ENCODE results near the gene ZFPL1. TPM values are rescaled to one million over a fixed set of nuclear protein-coding genes. Genes with fewer than 3 reads are reported as not detected.

ZFPL1 gene
- total RNA-seq, 4 donors from 2014 or later, result 24.0 to 52.2 (median 32.2) TPM

DNA sequence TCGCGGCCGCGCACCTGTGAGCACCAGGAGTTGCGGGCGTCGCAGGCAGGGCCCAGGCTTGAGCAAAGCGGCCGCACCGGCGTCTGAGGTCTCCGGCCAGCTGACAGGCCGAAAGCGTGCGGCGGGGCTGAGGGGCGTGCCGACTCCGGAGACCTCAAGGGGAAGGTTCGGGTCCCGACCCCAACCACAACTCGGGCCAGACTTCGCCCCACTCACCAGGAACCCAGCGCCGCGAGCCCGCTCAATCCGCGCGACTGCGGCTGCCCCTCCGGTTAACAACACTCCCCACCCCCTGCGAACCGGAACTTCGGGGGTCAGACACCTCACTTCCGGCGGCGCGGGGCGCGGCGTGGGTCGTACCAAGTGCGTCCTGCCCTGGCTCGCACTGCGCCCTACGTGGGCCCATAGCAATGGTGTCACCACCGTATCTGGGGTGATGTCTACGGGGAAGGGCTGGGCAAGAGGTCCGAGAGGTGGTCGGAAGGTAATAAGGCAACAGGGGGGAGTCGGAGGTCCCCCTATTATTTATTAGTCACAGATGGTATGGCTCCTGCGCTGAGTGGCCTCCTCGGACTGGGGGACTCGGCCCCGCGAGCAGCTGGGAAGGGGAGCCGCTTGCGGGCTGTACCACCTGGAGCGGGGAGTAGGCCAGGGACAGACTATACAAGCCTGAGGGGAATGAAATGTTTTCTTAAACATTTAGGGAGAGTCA, 50.4 kb downstream of the ZFPL1 start, which contains the start of gene SYVN1:
TSS of gene SYVN1 (minus strand) at position 280 of the 712 bp plus-strand sequence. CDS start 918 bp downstream, outside the sequence.
- no peaks in the 10 kb centered on the region for H3K27me3 ChIP-seq
- TF ChIP-seq CTCF (IDR thresholded peaks at IDR 0.05) (peak in 2 of 6 experiments; percentile 4 to 8), POLR2A (IDR thresholded peaks at IDR 0.05) (peak in 3 of 4 donors; percentile 89 to 98 (median 96))
- peaks cover 28 to 37% (median 30%) of the 10 kb centered on the region in 3 donors for H3K36me3 ChIP-seq
- DNase-seq, result peak; percentile 70
- intact Hi-C loops (cut with DNase I), result no loop called here
- H3K4me3 ChIP-seq, result peak within 1 kb of the TSS; percentile 67 to 84 (median 76)
- WGBS, 2 donors, result 0 to 1% methylated on average over 16 to 26 of the region's 60 CpGs
- H3K27ac ChIP-seq, result peak within 1 kb of the TSS; percentile 97 to 99 (median 98)
- H3K4me1 ChIP-seq, result peaks cover 22 to 66% (median 23%) of the 10 kb centered on the region in 3 donors
- H3K9me3 ChIP-seq, result no peaks in the 10 kb centered on the region

- no peak for DNase-seq
- Histone ChIP-seq H3K27me3 (no peaks in the 10 kb centered on the region), H3K4me3 (peak overlapping the region; percentile 67 to 84 (median 76)), H3K9me3 (no peaks in the 10 kb centered on the region), H3K27ac (peak overlapping the region; percentile 97 to 99 (median 98)), H3K36me3 (peaks cover 21 to 30% (median 25%) of the 10 kb centered on the region in 3 donors), H3K4me1 (peaks cover 22 to 67% (median 23%) of the 10 kb centered on the region in 3 donors)
- TF ChIP-seq POLR2A (IDR thresholded peaks at IDR 0.05), result peak in 1 of 4 donors; percentile 67
- TF ChIP-seq CTCF (IDR thresholded peaks at IDR 0.05), result peak in 1 of 6 experiments; percentile 10
- WGBS, 2 donors, result 1 to 6% methylated on average over 12 to 23 of the region's 24 CpGs
- intact Hi-C loops (cut with DNase I), result no loop called here
These were observed 51.1 kb downstream of the ZFPL1 start for GRCh38 chr11:65134952-65135632.

- peak overlapping the region; percentile 97 to 99 (median 98) for H3K27ac ChIP-seq
- H3K27me3 ChIP-seq, result no peaks in the 10 kb centered on the region
- H3K4me1 ChIP-seq, result peaks cover 22 to 67% (median 23%) of the 10 kb centered on the region in 3 donors
- 45 to 63% methylated on average over 11 of the region's 11 CpGs for WGBS, 2 donors
- no peaks in the 10 kb centered on the region for H3K9me3 ChIP-seq
- intact Hi-C loops (cut with DNase I), result no loop called here
- DNase-seq, result no peak
- H3K4me3 ChIP-seq, result peak overlapping the region in 3 of 4 donors; percentile 72 to 84 (median 80)
- peaks cover 15 to 24% (median 19%) of the 10 kb centered on the region in 3 donors for H3K36me3 ChIP-seq
- no peak for TF ChIP-seq POLR2A (IDR thresholded peaks at IDR 0.05)
- TF ChIP-seq CTCF (IDR thresholded peaks at IDR 0.05), result no peak
These were observed 51.7 kb downstream of the ZFPL1 start for GRCh38 chr11:65135633-65136145.

- TF ChIP-seq CTCF (IDR thresholded peaks at IDR 0.05) (no peak), POLR2A (IDR thresholded peaks at IDR 0.05) (no peak)
- Histone ChIP-seq H3K36me3 (peaks cover 6 to 15% (median 12%) of the 10 kb centered on the region in 3 donors), H3K4me3 (no peak overlapping the region), H3K9me3 (no peaks in the 10 kb centered on the region), H3K27ac (peak overlapping the region in 2 of 4 donors; percentile 99), H3K27me3 (no peaks in the 10 kb centered on the region), H3K4me1 (peaks cover 22 to 67% (median 23%) of the 10 kb centered on the region in 3 donors)
- WGBS, 2 donors, result 79 to 91% methylated on average over 15 of the region's 15 CpGs
- no peak for DNase-seq
- intact Hi-C loops (cut with DNase I), result no loop called here
These were observed 52.6 kb downstream of the ZFPL1 start for GRCh38 chr11:65136515-65137096.

Small RNA genes lying within 50 kb of the gene (small RNA-seq; reads per million reads assigned to genes)
- gene SNX15, result 0 to 0.36 (median 0) reads per million in 4 donors

Other genes with a start within 250 kb of the ZFPL1 start
- gene CDC42BPG, start 239.6 kb upstream of the ZFPL1 start, total RNA-seq, result 10 to 100 TPM; 16.4 to 48.5 (median 25.0) TPM
- 10 to 100 TPM; 29.5 to 44.0 (median 31.8) TPM for gene EHD1, start 205.6 kb upstream of the ZFPL1 start, total RNA-seq
- 10 to 100 TPM; 14.1 to 26.1 (median 19.6) TPM for gene ATG2A, start 167.0 kb upstream of the ZFPL1 start, total RNA-seq
- gene PPP2R5B, start 159.5 kb upstream of the ZFPL1 start, total RNA-seq, result 10 to 100 TPM in 1 of 4 donors, 1 to 10 TPM in 3; 7.7 to 10.5 (median 8.6) TPM
- not detected for gene GPHA2, start 148.3 kb upstream of the ZFPL1 start, total RNA-seq
- gene MAJIN, start 112.1 kb upstream of the ZFPL1 start, total RNA-seq, result not detected
- under 1 TPM in 2 of 4 donors, not detected in 2; 0.38 to 0.76 TPM for gene BATF2, start 87.3 kb upstream of the ZFPL1 start, total RNA-seq
- gene ARL2, start 70.1 kb upstream of the ZFPL1 start, total RNA-seq, result 10 to 100 TPM; 42.5 to 82.1 (median 65.0) TPM
- 10 to 100 TPM in 3 of 4 donors, 1 to 10 TPM in 1; 9.8 to 18.6 (median 13.9) TPM for gene SNX15, start 56.8 kb upstream of the ZFPL1 start, total RNA-seq
- gene SAC3D1, start 43.0 kb upstream of the ZFPL1 start, total RNA-seq, result 10 to 100 TPM in 3 of 4 donors, 1 to 10 TPM in 1; 9.2 to 19.0 (median 15.1) TPM
- gene NAALADL1, start 25.7 kb upstream of the ZFPL1 start, total RNA-seq, result 10 to 100 TPM in 1 of 4 donors, 1 to 10 TPM in 2, under 1 TPM in 1; 0.34 to 19.6 (median 3.1) TPM
- gene CDCA5, start 182 bp upstream of the ZFPL1 start, total RNA-seq, result 10 to 100 TPM in 1 of 4 donors, 1 to 10 TPM in 3; 3.1 to 14.3 (median 9.0) TPM
- 100 to 1,000 TPM; 204 to 298 (median 224) TPM for gene VPS51, start 12.0 kb downstream of the ZFPL1 start, total RNA-seq
- gene TM7SF2, start 27.6 kb downstream of the ZFPL1 start, total RNA-seq, result 10 to 100 TPM; 36.4 to 96.5 (median 74.7) TPM
- gene ZNHIT2, start 33.5 kb downstream of the ZFPL1 start, total RNA-seq, result 10 to 100 TPM; 12.4 to 17.0 (median 16.5) TPM
- 100 to 1,000 TPM; 436 to 777 (median 528) TPM for gene FAU, start 37.9 kb downstream of the ZFPL1 start, total RNA-seq
- 10 to 100 TPM; 68.1 to 76.2 (median 72.0) TPM for gene MRPL49, start 38.1 kb downstream of the ZFPL1 start, total RNA-seq
- 10 to 100 TPM; 20.4 to 39.3 (median 26.9) TPM for gene SYVN1, start 50.3 kb downstream of the ZFPL1 start, total RNA-seq
- gene SPDYC, start 86.0 kb downstream of the ZFPL1 start, total RNA-seq, result not detected
- 100 to 1,000 TPM; 225 to 696 (median 354) TPM for gene CAPN1, start 97.7 kb downstream of the ZFPL1 start, total RNA-seq
- 10 to 100 TPM in 2 of 4 donors, 1 to 10 TPM in 2; 3.1 to 14.1 (median 10.4) TPM for gene POLA2, start 177.7 kb downstream of the ZFPL1 start, total RNA-seq
- 10 to 100 TPM in 1 of 4 donors, 1 to 10 TPM in 2, under 1 TPM in 1; 0.76 to 11.4 (median 5.6) TPM for gene CDC42EP2, start 230.6 kb downstream of the ZFPL1 start, total RNA-seq
- 10 to 100 TPM; 18.7 to 35.3 (median 23.8) TPM for gene DPF2, start 249.6 kb downstream of the ZFPL1 start, total RNA-seq